ENCODE results near the gene PRSS27. TPM values are rescaled to one million over a fixed set of nuclear protein-coding genes. Genes with fewer than 3 reads are reported as not detected.

The PRSS27 gene
- total RNA-seq, 3 donors from 2014 or later (not counting 1 experiment from before 2014, with no cell fraction given) = 0.42 to 1.3 (median 1.2) TPM

GRCh38 chr16:2706085-2706484 is 13.9 kb downstream of the PRSS27 start:
- H3K9me3 ChIP-seq (ENCODE audit: control insufficient read depth, insufficient read depth, low read length) = no peaks in the 10 kb centered on the region
- ATAC-seq = no peak
- WGBS (ENCODE audit: insufficient coverage) = 97% methylated on average over 17 of the region's 17 CpGs
- no peak overlapping the region for H3K27ac Mint-ChIP-seq
- no peaks in the 10 kb centered on the region for H3K4me1 ChIP-seq (ENCODE audit: control insufficient read depth, insufficient read depth, low read length)
- H3K27me3 ChIP-seq (ENCODE audit: control insufficient read depth, insufficient read depth, low read length) = no peaks in the 10 kb centered on the region
- H3K36me3 ChIP-seq (ENCODE audit: control insufficient read depth, insufficient read depth, low read length) = peaks cover 54% of the 10 kb centered on the region
- H3K4me3 ChIP-seq (ENCODE audit: low read length) = no peak overlapping the region
- H3K36me3 Mint-ChIP-seq = no peaks in the 10 kb centered on the region
- H3K4me3 Mint-ChIP-seq = no peak overlapping the region
- intact Hi-C loops (cut with micrococcal nuclease) = no loop called here
- no peaks in the 10 kb centered on the region for H3K27me3 Mint-ChIP-seq (ENCODE audit: low read depth in 2 of 2)
- no peak overlapping the region for H3K27ac ChIP-seq (ENCODE audit: low read length)
- H3K4me1 Mint-ChIP-seq = no peaks in the 10 kb centered on the region
- TF ChIP-seq CTCF (IDR thresholded peaks at IDR 0.05) = no peak
- DNase-seq = no peak
- H3K9me3 Mint-ChIP-seq = no peaks in the 10 kb centered on the region

- no peaks in the 10 kb centered on the region for H3K9me3 ChIP-seq (ENCODE audit: control insufficient read depth, insufficient read depth, low read length)
- ATAC-seq (no peak), DNase-seq (no peak)
- no peak overlapping the region for H3K4me3 Mint-ChIP-seq
- no peak overlapping the region for H3K27ac Mint-ChIP-seq
- no peak overlapping the region for H3K27ac ChIP-seq (ENCODE audit: low read length)
- H3K4me1 Mint-ChIP-seq = no peaks in the 10 kb centered on the region
- H3K36me3 ChIP-seq (ENCODE audit: control insufficient read depth, insufficient read depth, low read length) = peaks cover 61% of the 10 kb centered on the region
- no peak for TF ChIP-seq CTCF (IDR thresholded peaks at IDR 0.05)
- H3K9me3 Mint-ChIP-seq = no peaks in the 10 kb centered on the region
- H3K27me3 ChIP-seq (ENCODE audit: control insufficient read depth, insufficient read depth, low read length) = no peaks in the 10 kb centered on the region
- intact Hi-C loops (cut with micrococcal nuclease) = no loop called here
- no peaks in the 10 kb centered on the region for H3K4me1 ChIP-seq (ENCODE audit: control insufficient read depth, insufficient read depth, low read length)
- no peaks in the 10 kb centered on the region for H3K27me3 Mint-ChIP-seq (ENCODE audit: low read depth in 2 of 2)
- H3K36me3 Mint-ChIP-seq = no peaks in the 10 kb centered on the region
- H3K4me3 ChIP-seq (ENCODE audit: low read length) = no peak overlapping the region
- WGBS (ENCODE audit: insufficient coverage) = 95% methylated on average over 10 of the region's 10 CpGs
Observed at GRCh38 chr16:2705351-2705750, 14.7 kb downstream of the PRSS27 start.

- DNase-seq (no peak), ATAC-seq (no peak)
- no peaks in the 10 kb centered on the region for H3K9me3 ChIP-seq (ENCODE audit: control insufficient read depth, insufficient read depth, low read length)
- Mint-ChIP-seq H3K9me3 (no peaks in the 10 kb centered on the region), H3K27me3 (ENCODE audit: low read depth in 2 of 2) (no peaks in the 10 kb centered on the region), H3K36me3 (no peaks in the 10 kb centered on the region), H3K4me3 (no peak overlapping the region), H3K4me1 (no peaks in the 10 kb centered on the region), H3K27ac (no peak overlapping the region)
- H3K27me3 ChIP-seq (ENCODE audit: control insufficient read depth, insufficient read depth, low read length) = no peaks in the 10 kb centered on the region
- H3K4me1 ChIP-seq (ENCODE audit: control insufficient read depth, insufficient read depth, low read length) = no peaks in the 10 kb centered on the region
- intact Hi-C loops (cut with micrococcal nuclease) = no loop called here
- H3K27ac ChIP-seq (ENCODE audit: low read length) = no peak overlapping the region
- peaks cover 64% of the 10 kb centered on the region for H3K36me3 ChIP-seq (ENCODE audit: control insufficient read depth, insufficient read depth, low read length)
- no peak for TF ChIP-seq CTCF (IDR thresholded peaks at IDR 0.05)
- 96% methylated on average over 14 of the region's 14 CpGs for WGBS (ENCODE audit: insufficient coverage)
- H3K4me3 ChIP-seq (ENCODE audit: low read length) = no peak overlapping the region
Observed at GRCh38 chr16:2704983-2705275, 15.1 kb downstream of the PRSS27 start.

- H3K27me3 Mint-ChIP-seq (ENCODE audit: low read depth in 2 of 2) = no peaks in the 10 kb centered on the region
- no peak overlapping the region for H3K27ac Mint-ChIP-seq
- Histone ChIP-seq H3K4me1 (ENCODE audit: control insufficient read depth, insufficient read depth, low read length) (no peaks in the 10 kb centered on the region), H3K9me3 (ENCODE audit: control insufficient read depth, insufficient read depth, low read length) (no peaks in the 10 kb centered on the region), H3K4me3 (ENCODE audit: low read length) (no peak overlapping the region), H3K27me3 (ENCODE audit: control insufficient read depth, insufficient read depth, low read length) (no peaks in the 10 kb centered on the region), H3K36me3 (ENCODE audit: control insufficient read depth, insufficient read depth, low read length) (peaks cover 64% of the 10 kb centered on the region), H3K27ac (ENCODE audit: low read length) (no peak overlapping the region)
- no peaks in the 10 kb centered on the region for H3K36me3 Mint-ChIP-seq
- no peak for TF ChIP-seq CTCF (IDR thresholded peaks at IDR 0.05)
- DNase-seq = no peak
- no peak for ATAC-seq
- H3K4me3 Mint-ChIP-seq = no peak overlapping the region
- WGBS (ENCODE audit: insufficient coverage) = 90% methylated on average over 33 of the region's 33 CpGs
- no peaks in the 10 kb centered on the region for H3K4me1 Mint-ChIP-seq
- H3K9me3 Mint-ChIP-seq = no peaks in the 10 kb centered on the region
- intact Hi-C loops (cut with micrococcal nuclease) = no loop called here
Observed at GRCh38 chr16:2704166-2704982, 15.7 kb downstream of the PRSS27 start.

Data from natural killer cell (primary cell).